ENCODE results near the gene MYH11.

The MYH11 gene

DNA sequence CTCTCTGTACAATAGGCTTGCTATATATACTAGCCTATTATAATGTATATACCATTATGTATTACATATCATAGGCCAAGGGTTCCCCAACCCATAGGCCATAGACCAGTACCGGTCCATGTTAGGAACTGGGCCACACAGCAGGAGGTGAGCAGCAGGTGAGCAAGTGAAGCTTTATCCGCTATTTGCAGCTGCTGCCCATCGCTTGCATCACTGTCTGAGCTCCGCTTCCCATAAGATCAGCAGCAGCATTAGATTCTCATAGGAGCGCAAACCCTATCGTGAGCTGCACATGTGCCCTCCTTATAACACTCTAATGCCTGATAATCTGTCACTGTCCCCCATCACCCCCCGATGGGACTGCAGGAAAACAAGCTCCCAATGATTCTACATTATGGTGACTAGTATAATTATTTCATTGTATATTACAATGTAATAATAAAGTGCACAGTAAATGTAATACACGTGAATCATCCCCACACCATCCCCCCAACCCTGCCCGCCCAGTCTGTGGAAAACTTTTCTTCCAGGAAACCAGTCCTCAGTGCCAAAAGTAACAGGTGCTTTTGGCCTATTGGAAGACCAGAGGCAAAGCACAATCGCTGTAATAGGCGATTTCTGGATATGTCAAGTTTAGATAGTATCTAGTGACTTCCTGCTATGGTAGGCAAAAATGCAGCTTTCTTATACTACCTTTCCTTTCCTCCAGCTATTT lies 84.1 kb downstream of the MYH11 start:
- Histone ChIP-seq H3K9me3 (ENCODE audit: insufficient read depth, low read depth, low read length) (no peaks in the 10 kb centered on the region), H3K4me3 (ENCODE audit: low read length) (no peak overlapping the region), H3K9ac (ENCODE audit: low read depth, low read length) (no peak overlapping the region), H3K27me3 (ENCODE audit: insufficient read depth, low read length) (no peaks in the 10 kb centered on the region; the same call in 1 of the 2 replicates), H3K4me1 (ENCODE audit: insufficient read depth, low read length) (no peaks in the 10 kb centered on the region), H3K36me3 (ENCODE audit: insufficient read depth, low read depth, low read length) (no peaks in the 10 kb centered on the region), H3K27ac (ENCODE audit: low read length) (no peak overlapping the region)

DNA sequence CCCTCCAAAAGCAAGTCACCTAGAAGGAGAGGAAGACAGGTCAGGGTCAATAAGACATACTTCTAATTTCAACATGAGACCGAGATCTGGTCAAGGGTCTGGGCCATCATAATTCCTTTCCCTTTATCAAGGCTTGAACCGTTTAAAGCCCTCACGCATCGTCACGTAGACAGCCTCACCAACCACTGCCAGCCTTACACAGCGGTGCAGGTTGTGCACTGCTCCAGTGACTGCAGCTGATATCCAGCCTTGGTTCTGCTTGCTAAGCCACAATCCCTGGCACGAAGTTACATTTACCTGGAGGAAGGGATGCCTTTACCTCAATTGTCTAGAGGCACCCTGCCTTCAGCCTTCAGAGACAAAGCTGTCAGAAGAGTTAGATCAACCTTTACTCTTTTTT lies 85.1 kb downstream of the MYH11 start:
- Histone ChIP-seq H3K4me1 (ENCODE audit: insufficient read depth, low read length) (no peaks in the 10 kb centered on the region), H3K9me3 (ENCODE audit: insufficient read depth, low read depth, low read length) (no peaks in the 10 kb centered on the region), H3K27ac (ENCODE audit: low read length) (no peak overlapping the region), H3K9ac (ENCODE audit: low read depth, low read length) (no peak overlapping the region), H3K4me3 (ENCODE audit: low read length) (no peak overlapping the region), H3K27me3 (ENCODE audit: insufficient read depth, low read length) (no peaks in the 10 kb centered on the region; the same call in 1 of the 2 replicates), H3K36me3 (ENCODE audit: insufficient read depth, low read depth, low read length) (no peaks in the 10 kb centered on the region)

DNA sequence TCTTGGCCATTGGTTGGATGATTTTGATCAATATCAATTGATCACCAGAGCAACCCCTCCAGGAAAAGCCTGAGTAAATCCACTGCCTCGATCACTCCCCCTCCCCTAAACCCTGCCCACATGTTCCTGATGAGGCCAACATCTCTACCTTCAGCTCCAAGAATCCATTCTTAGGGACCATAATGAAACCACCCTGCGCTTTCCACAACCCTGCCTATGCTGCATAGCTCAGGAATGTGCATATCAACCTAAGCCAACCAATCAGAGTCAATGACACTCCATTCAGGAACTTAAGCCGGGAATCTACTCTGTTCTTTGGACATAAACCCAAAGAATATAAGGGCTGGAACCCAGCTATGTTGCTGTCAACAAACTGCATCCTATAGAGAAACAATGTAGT lies 86.3 kb downstream of the MYH11 start:
- Histone ChIP-seq H3K4me3 (ENCODE audit: low read length) (no peak overlapping the region), H3K9ac (ENCODE audit: low read depth, low read length) (no peak overlapping the region), H3K27me3 (ENCODE audit: insufficient read depth, low read length) (no peaks in the 10 kb centered on the region), H3K36me3 (ENCODE audit: insufficient read depth, low read depth, low read length) (no peaks in the 10 kb centered on the region), H3K9me3 (ENCODE audit: insufficient read depth, low read depth, low read length) (no peaks in the 10 kb centered on the region), H3K4me1 (ENCODE audit: insufficient read depth, low read length) (no peaks in the 10 kb centered on the region), H3K27ac (ENCODE audit: low read length) (no peak overlapping the region)

DNA sequence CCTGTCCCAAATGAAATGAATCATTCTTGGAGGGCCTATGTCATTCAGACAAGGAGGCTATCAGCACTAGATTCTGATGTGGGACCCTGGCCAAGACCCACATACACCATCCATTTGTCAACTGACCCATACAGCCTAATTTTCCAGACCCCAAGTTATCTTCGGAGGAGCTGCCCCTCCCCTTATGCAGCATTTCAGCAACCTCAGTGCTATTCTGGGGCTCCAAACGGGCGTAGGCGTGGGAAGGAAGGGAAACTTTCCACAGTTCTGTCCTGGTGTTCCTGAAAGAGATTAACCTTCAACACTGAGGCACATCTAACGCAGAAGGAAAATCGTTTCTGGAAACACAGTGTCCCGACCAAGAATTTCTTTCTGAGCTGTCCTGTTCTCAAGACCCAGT lies 86.7 kb downstream of the MYH11 start:
- Histone ChIP-seq H3K27ac (ENCODE audit: low read length) (no peak overlapping the region), H3K4me1 (ENCODE audit: insufficient read depth, low read length) (no peaks in the 10 kb centered on the region), H3K27me3 (ENCODE audit: insufficient read depth, low read length) (no peaks in the 10 kb centered on the region), H3K9ac (ENCODE audit: low read depth, low read length) (no peak overlapping the region), H3K9me3 (ENCODE audit: insufficient read depth, low read depth, low read length) (no peaks in the 10 kb centered on the region), H3K4me3 (ENCODE audit: low read length) (no peak overlapping the region), H3K36me3 (ENCODE audit: insufficient read depth, low read depth, low read length) (no peaks in the 10 kb centered on the region)

DNA sequence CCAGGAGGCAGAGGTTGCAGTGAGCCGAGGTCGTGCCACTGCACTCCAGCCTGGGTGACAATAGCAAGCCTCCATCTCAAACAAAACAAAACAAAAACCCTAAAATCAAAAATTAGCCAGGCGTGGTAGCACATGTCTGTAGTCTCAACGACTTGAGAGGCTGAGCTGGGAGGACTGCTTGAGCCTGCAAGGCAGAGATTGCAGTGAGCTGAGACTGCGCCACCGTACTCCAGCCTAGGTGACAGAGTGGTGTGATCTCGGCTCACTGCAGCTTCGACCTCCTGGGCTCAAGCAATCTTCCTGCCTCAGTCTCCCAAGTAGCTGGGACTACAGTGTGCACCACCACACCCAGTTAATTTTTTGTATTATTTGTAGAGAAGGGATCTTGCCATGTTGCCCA lies 87.6 kb downstream of the MYH11 start:
- H3K9me3 ChIP-seq (ENCODE audit: insufficient read depth, low read depth, low read length) = no peaks in the 10 kb centered on the region
- no peak overlapping the region for H3K9ac ChIP-seq (ENCODE audit: low read depth, low read length)
- no peaks in the 10 kb centered on the region for H3K27me3 ChIP-seq (ENCODE audit: insufficient read depth, low read length)
- no peaks in the 10 kb centered on the region for H3K4me1 ChIP-seq (ENCODE audit: insufficient read depth, low read length)
- no peak overlapping the region for H3K4me3 ChIP-seq (ENCODE audit: low read length)
- H3K27ac ChIP-seq (ENCODE audit: low read length) = no peak overlapping the region
- no peaks in the 10 kb centered on the region for H3K36me3 ChIP-seq (ENCODE audit: insufficient read depth, low read depth, low read length)

DNA sequence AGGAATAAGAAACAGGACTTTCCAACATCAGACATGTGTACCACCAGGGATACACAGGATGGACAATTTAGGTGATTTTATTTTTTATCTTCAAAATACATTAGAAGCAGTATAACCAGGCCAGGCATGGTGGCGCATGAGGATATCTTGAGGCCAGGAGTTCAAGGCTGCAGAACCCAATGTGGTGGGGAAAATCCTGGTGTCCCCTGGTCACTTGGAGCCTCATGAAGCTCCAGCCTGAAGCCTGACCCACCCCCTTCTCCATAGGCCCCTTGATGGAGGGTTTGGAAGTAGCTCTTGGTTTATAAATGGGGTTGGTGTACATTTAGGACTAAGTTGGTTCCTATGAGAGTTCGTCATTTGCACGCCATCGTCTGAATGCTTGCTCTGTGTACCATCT lies 88.6 kb downstream of the MYH11 start:
- H3K36me3 ChIP-seq (ENCODE audit: insufficient read depth, low read depth, low read length) = no peaks in the 10 kb centered on the region
- no peaks in the 10 kb centered on the region for H3K27me3 ChIP-seq (ENCODE audit: insufficient read depth, low read length)
- no peak overlapping the region for H3K4me3 ChIP-seq (ENCODE audit: low read length)
- no peak overlapping the region for H3K27ac ChIP-seq (ENCODE audit: low read length)
- H3K9me3 ChIP-seq (ENCODE audit: insufficient read depth, low read depth, low read length) = no peaks in the 10 kb centered on the region
- H3K4me1 ChIP-seq (ENCODE audit: insufficient read depth, low read length) = no peaks in the 10 kb centered on the region
- no peak overlapping the region for H3K9ac ChIP-seq (ENCODE audit: low read depth, low read length)

DNA sequence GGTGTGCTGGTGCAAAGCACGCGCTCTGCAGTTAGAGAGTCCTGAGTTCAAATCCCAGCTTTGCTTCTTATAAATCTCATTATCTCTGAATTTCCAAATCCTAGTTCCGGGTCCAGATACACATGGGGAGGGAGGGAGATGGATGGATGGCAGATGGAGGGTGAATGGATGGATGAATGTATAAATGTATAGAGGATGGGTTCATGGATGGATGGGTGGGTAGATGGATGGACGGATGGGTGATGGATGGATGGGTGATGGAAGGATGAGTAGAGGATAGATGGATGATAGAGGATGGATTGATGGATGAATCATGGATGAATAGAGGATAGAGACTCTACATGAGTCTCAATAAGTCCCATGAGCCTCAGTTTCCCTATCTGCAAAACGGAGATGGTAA lies 89.9 kb downstream of the MYH11 start:
- H3K9ac ChIP-seq (ENCODE audit: low read depth, low read length) = no peak overlapping the region
- no peak overlapping the region for H3K4me3 ChIP-seq (ENCODE audit: low read length)
- H3K36me3 ChIP-seq (ENCODE audit: insufficient read depth, low read depth, low read length) = no peaks in the 10 kb centered on the region
- H3K27ac ChIP-seq (ENCODE audit: low read length) = no peak overlapping the region
- H3K4me1 ChIP-seq (ENCODE audit: insufficient read depth, low read length) = no peaks in the 10 kb centered on the region
- no peaks in the 10 kb centered on the region for H3K27me3 ChIP-seq (ENCODE audit: insufficient read depth, low read length)
- no peaks in the 10 kb centered on the region for H3K9me3 ChIP-seq (ENCODE audit: insufficient read depth, low read depth, low read length)

DNA sequence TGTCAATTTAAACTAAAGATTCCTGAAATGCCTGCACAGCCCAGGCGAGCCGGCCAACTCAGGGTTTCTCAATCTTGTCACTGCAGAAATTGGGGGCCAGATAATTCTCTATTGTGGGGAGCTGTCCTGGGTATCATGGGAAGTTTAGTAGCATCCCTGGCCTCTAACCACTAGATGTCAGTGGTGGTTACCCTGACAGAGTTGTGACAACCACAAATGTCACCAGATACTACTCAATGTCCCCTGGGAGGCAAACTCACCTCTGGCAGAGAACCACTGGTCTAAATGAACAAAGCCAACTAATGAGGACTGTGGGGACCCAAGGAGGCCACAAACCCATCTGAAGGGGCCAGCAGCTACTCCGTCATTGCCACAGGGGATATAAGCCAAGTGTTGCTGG lies 90.9 kb downstream of the MYH11 start:
- Histone ChIP-seq H3K27me3 (ENCODE audit: insufficient read depth, low read length) (no peaks in the 10 kb centered on the region), H3K4me3 (ENCODE audit: low read length) (no peak overlapping the region), H3K9ac (ENCODE audit: low read depth, low read length) (no peak overlapping the region), H3K9me3 (ENCODE audit: insufficient read depth, low read depth, low read length) (no peaks in the 10 kb centered on the region), H3K4me1 (ENCODE audit: insufficient read depth, low read length) (no peaks in the 10 kb centered on the region), H3K36me3 (ENCODE audit: insufficient read depth, low read depth, low read length) (no peaks in the 10 kb centered on the region), H3K27ac (ENCODE audit: low read length) (no peak overlapping the region)

DNA sequence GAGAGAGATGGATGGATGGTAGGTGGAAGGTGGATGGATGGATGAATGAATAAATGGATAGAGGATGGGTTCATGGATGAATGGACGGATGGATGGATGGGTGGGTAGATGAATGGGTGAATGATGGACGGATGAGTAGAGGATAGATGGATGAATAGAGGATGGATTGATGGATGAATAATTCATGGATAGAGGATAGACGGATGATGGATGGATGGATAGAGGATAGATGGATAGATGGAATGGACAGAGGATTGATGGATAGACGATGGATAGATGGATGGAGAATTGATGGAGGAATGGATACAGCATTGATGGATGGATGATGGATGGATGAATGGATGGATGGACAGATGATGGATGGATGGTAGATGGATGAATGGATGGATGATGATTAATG lies 91.7 kb downstream of the MYH11 start:
- Histone ChIP-seq H3K9me3 (ENCODE audit: insufficient read depth, low read depth, low read length) (no peaks in the 10 kb centered on the region), H3K27me3 (ENCODE audit: insufficient read depth, low read length) (no peaks in the 10 kb centered on the region), H3K27ac (ENCODE audit: low read length) (no peak overlapping the region), H3K4me3 (ENCODE audit: low read length) (no peak overlapping the region), H3K36me3 (ENCODE audit: insufficient read depth, low read depth, low read length) (no peaks in the 10 kb centered on the region), H3K4me1 (ENCODE audit: insufficient read depth, low read length) (no peaks in the 10 kb centered on the region), H3K9ac (ENCODE audit: low read depth, low read length) (no peak overlapping the region)

DNA sequence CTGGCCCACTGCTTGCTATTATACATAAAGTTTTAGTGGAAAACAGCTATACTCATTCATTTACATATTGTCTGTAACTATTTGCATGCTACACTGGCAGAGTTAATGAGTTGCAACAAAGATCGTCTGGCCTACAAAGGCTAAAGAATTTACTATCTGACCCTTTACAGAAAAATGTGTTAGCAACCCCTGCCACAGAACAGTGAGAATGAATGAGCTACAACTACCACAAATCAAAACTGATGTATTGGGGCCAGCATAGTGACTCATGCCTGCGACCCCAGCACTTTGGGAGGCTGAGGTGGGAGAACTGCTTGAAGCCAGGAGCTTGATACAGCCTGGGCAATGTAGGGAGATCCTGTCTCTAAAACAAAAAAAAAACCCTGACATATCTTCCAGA lies 92.7 kb downstream of the MYH11 start:
- H3K36me3 ChIP-seq (ENCODE audit: insufficient read depth, low read depth, low read length) = no peaks in the 10 kb centered on the region
- no peak overlapping the region for H3K4me3 ChIP-seq (ENCODE audit: low read length)
- no peaks in the 10 kb centered on the region for H3K9me3 ChIP-seq (ENCODE audit: insufficient read depth, low read depth, low read length)
- H3K27me3 ChIP-seq (ENCODE audit: insufficient read depth, low read length) = no peaks in the 10 kb centered on the region
- H3K27ac ChIP-seq (ENCODE audit: low read length) = no peak overlapping the region
- no peak overlapping the region for H3K9ac ChIP-seq (ENCODE audit: low read depth, low read length)
- H3K4me1 ChIP-seq (ENCODE audit: insufficient read depth, low read length) = no peaks in the 10 kb centered on the region

DNA sequence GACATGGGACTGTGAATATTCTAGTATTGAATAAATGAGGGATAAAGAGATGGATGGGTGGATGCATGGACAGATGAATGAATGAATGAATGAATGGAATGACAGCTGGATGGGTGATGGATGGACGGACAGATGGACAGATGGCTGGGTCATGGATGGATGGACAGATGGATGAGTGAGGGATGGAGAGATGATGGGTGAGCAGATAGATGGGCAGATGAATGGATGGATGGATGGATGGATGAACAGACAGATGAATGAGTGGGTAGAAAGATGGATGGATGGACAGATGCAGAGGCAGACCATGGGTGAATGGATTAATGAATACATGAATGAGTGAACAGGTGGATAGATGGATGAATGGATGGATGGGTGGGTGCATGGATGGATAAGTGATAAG lies 96.7 kb downstream of the MYH11 start:
- no peaks in the 10 kb centered on the region for H3K36me3 ChIP-seq (ENCODE audit: insufficient read depth, low read depth, low read length)
- no peak overlapping the region for H3K9ac ChIP-seq (ENCODE audit: low read depth, low read length)
- H3K4me3 ChIP-seq (ENCODE audit: low read length) = no peak overlapping the region
- H3K27ac ChIP-seq (ENCODE audit: low read length) = no peak overlapping the region
- H3K4me1 ChIP-seq (ENCODE audit: insufficient read depth, low read length) = no peaks in the 10 kb centered on the region
- peaks cover 8% of the 10 kb centered on the region; the same call in 1 of the 2 replicates for H3K27me3 ChIP-seq (ENCODE audit: insufficient read depth, low read length)
- H3K9me3 ChIP-seq (ENCODE audit: insufficient read depth, low read depth, low read length) = no peaks in the 10 kb centered on the region

DNA sequence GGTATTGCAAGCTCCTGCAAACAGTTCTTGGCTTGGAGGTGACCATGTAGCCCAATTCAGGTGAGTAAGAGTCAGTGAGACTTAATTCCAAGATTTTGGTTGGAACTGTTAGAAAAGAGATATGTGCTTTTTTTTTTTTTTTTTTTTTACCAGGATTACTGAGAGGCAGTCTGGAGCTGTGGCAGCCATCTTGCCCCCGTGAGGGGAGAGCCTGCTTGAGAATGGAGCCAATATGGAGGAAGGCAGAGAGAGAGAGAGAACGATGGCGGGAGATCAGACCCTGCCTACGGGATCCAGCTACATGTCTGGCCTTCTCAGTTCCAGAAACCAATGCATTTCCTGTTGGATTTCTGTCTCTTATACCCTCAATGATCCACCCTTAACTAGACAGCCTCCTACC lies 97.8 kb downstream of the MYH11 start:
- Histone ChIP-seq H3K27me3 (ENCODE audit: insufficient read depth, low read length) (peaks cover 8% of the 10 kb centered on the region; the same call in 1 of the 2 replicates), H3K36me3 (ENCODE audit: insufficient read depth, low read depth, low read length) (no peaks in the 10 kb centered on the region), H3K9me3 (ENCODE audit: insufficient read depth, low read depth, low read length) (no peaks in the 10 kb centered on the region), H3K9ac (ENCODE audit: low read depth, low read length) (no peak overlapping the region), H3K4me3 (ENCODE audit: low read length) (no peak overlapping the region), H3K4me1 (ENCODE audit: insufficient read depth, low read length) (no peaks in the 10 kb centered on the region), H3K27ac (ENCODE audit: low read length) (no peak overlapping the region)

All from iPS-20b (cell line).